HCT116 (cell line): Measurements from ENCODE around the gene E4F1. TPM values are rescaled to one million over a fixed set of nuclear protein-coding genes. Genes with fewer than 3 reads are reported as not detected.

Experiments
- ATAC-seq: fragments of 200-7000 bp; cut with Tn5 transposase; 2 replicates; pipeline ENCODE4 v1.9.1; 2020; ENCODE audit warnings: mild to moderate bottlenecking, moderate library complexity
- BruUV-seq: library from RNA; stranded (reverse); fragments of 400-500 nt; replicated peaks from 2 replicates; lab custom pipeline; 2021; lab: Mats Ljungman, UMichigan
- CTCF ChIA-PET: fragments of 300-600 bp; sonication (Branson Sonifier 250); formaldehyde crosslinking; loops from one replicate; lab custom pipeline; 2021; ENCODE audit warnings: antibody characterized with exemption; lab: Charles Lee
- POLR2A ChIA-PET: fragments of 300-600, 350-600 bp; sonication (Branson Sonifier 250); formaldehyde crosslinking; loops from one replicate; lab custom pipeline; 2021; ENCODE audit warnings: antibody characterized with exemption; lab: Charles Lee
- RAD21 ChIA-PET, 2 experiments: fragments of 300-600 bp; sonication (Branson Sonifier 250); formaldehyde crosslinking; loops; one replicate each; lab custom pipeline; 2023; ENCODE audit warnings: low total read pairs in 2 of 2; ENCODE audit not compliant: uncharacterized antibody in 2 of 2, unreplicated experiment in 2 of 2, low non-redundant PET in 1 of 2; lab: Charles Lee
- DNase-seq: peaks from one replicate; pipeline ENCODE4 v3.0.0-alpha.2; 2010; ENCODE audit warnings: low read depth, low spot score
- H2AFZ ChIP-seq: fragments of 200-600 bp; shearing (Covaris generic), sonication (generic); 2 replicates; pipeline ENCODE4 v1.6.1; 2017; ENCODE audit warnings: low read depth, mixed run types, mixed read lengths, antibody characterized with exemption, low read length; ENCODE audit not compliant: poor library complexity, severe bottlenecking
- H3K27ac ChIP-seq: 2 replicates; pipeline ENCODE4 v1.5.1; 2012; ENCODE audit warnings: low read depth, low read length
- H3K27me3 ChIP-seq: fragments of 200-600 bp; sonication (generic); 2 replicates; pipeline ENCODE4 v1.6.1; 2016; ENCODE audit warnings: mixed run types, low read length, mixed read lengths; ENCODE audit not compliant: insufficient read depth
- H3K36me3 ChIP-seq, 2 experiments: fragments of 200-500 bp in 1 of 2; fragments of 200-600 bp in 1 of 2; sonication (Bioruptor generic) in 1 of 2; sonication (generic) in 1 of 2; 2 replicates each; pipeline versions ENCODE4 v1.5.1 to v1.6.1; 2014 to 2016; ENCODE audit warnings: low read length in 2 of 2, inconsistent platforms in 1 of 2, mixed read lengths in 1 of 2, mixed run types in 1 of 2; ENCODE audit not compliant: insufficient read depth in 2 of 2, control insufficient read depth in 1 of 2
- H3K4me1 ChIP-seq, 2 experiments: fragments of 200-600 bp in 1 of 2; sonication (generic) in 1 of 2; 2 replicates each; pipeline versions ENCODE4 v1.5.1 to v1.6.1; 2012 to 2017; ENCODE audit warnings: low read length in 2 of 2, inconsistent platforms in 1 of 2, mild to moderate bottlenecking in 1 of 2, mixed read lengths in 1 of 2, mixed run types in 1 of 2, moderate library complexity in 1 of 2; ENCODE audit not compliant: insufficient read depth in 2 of 2, control insufficient read depth in 1 of 2
- H3K4me2 ChIP-seq: fragments of 200-600 bp; sonication (generic); 2 replicates; pipeline ENCODE4 v1.6.1; 2017; ENCODE audit warnings: mixed run types, low read length, mixed read lengths
- H3K4me3 ChIP-seq, 2 experiments: fragments of 200-600 bp in 1 of 2; sonication (generic) in 1 of 2; replicated peaks in 1 of 2; 2 replicates each; pipeline ENCODE4 v1.5.1; 2011 to 2016; ENCODE audit warnings: low read length in 2 of 2, control low read depth in 1 of 2, low read depth in 1 of 2, mild to moderate bottlenecking in 1 of 2, mixed read lengths in 1 of 2, mixed run types in 1 of 2
- H3K79me2 ChIP-seq: fragments of 200-600 bp; sonication (generic); 2 replicates; pipeline ENCODE4 v1.6.1; 2017; ENCODE audit warnings: mild to moderate bottlenecking, mixed run types, low read length, moderate library complexity, mixed read lengths; ENCODE audit not compliant: insufficient read depth
- H3K9ac ChIP-seq: fragments of 200-600 bp; sonication (generic); 2 replicates; pipeline ENCODE4 v1.6.1; 2016; ENCODE audit warnings: low read length, mixed read lengths
- H3K9me2 ChIP-seq: fragments of 200-600 bp; sonication (generic), shearing (Covaris generic); 2 replicates; pipeline ENCODE4 v1.6.1; 2017; ENCODE audit warnings: mixed run types, mild to moderate bottlenecking, moderate library complexity; ENCODE audit not compliant: insufficient read depth
- H3K9me3 ChIP-seq, 2 experiments: fragments of 200-500 bp in 1 of 2; fragments of 200-600 bp in 1 of 2; sonication (Bioruptor generic) in 1 of 2; sonication (generic) in 1 of 2; 2 replicates each; pipeline ENCODE4 v1.6.1; 2014 to 2017; ENCODE audit warnings: low read length in 2 of 2, mixed read lengths in 2 of 2, inconsistent platforms in 1 of 2, low read depth in 1 of 2, mild to moderate bottlenecking in 1 of 2, mixed run types in 1 of 2, moderate library complexity in 1 of 2; ENCODE audit not compliant: control insufficient read depth in 1 of 2, insufficient read depth in 1 of 2
- H4K20me1 ChIP-seq: fragments of 200-600 bp; sonication (generic), shearing (Covaris generic); 2 replicates; pipeline ENCODE4 v1.6.1; 2017; ENCODE audit warnings: mixed run types, mild to moderate bottlenecking, moderate library complexity; ENCODE audit not compliant: insufficient read depth
- CBX3 ChIP-seq: IDR thresholded peaks from 2 replicates; pipeline ENCODE4 v1.6.1; 2012; ENCODE audit warnings: low read depth
- CEBPB ChIP-seq: IDR thresholded peaks from 2 replicates; pipeline ENCODE4 v1.6.1; 2012; ENCODE audit warnings: low read depth
- EGR1 ChIP-seq: IDR thresholded peaks from 2 replicates; pipeline ENCODE4 v1.6.1; 2012; ENCODE audit warnings: low read depth
- EZH2phosphoT487 ChIP-seq: fragments of 200-600 bp; IDR thresholded peaks from 2 replicates; pipeline ENCODE4 v1.6.1; 2018; ENCODE audit warnings: antibody characterized with exemption, borderline replicate concordance
- JUND ChIP-seq: IDR thresholded peaks from 2 replicates; pipeline ENCODE4 v1.6.1; 2012
- MAX ChIP-seq: IDR thresholded peaks from 2 replicates; pipeline ENCODE4 v1.6.1; 2012
- POLR2A ChIP-seq: IDR thresholded peaks from 2 replicates; pipeline ENCODE4 v1.7.0; 2011; ENCODE audit warnings: borderline replicate concordance; ENCODE audit not compliant: insufficient read depth, insufficient read length; ENCODE audit errors: extremely low read depth
- RAD21 ChIP-seq: IDR thresholded peaks from 2 replicates; pipeline ENCODE4 v1.6.1; 2012; ENCODE audit warnings: low read depth, mild to moderate bottlenecking
- SP1 ChIP-seq: IDR thresholded peaks from 2 replicates; pipeline ENCODE4 v1.6.1; 2012; ENCODE audit warnings: low read depth
- TCF7L2 ChIP-seq: IDR thresholded peaks from 2 replicates; pipeline ENCODE4 v1.7.0; 2011; ENCODE audit warnings: borderline replicate concordance, inconsistent platforms; ENCODE audit not compliant: insufficient read depth, insufficient read length; ENCODE audit errors: extremely low read depth
- ZFX ChIP-seq: fragments of 450-650 bp; IDR thresholded peaks from 2 replicates; pipeline ENCODE4 v1.6.1; 2017
- ZNF274 ChIP-seq: fragments of 200-500 bp; sonication (Bioruptor generic); IDR thresholded peaks from 2 replicates; pipeline ENCODE4 v1.6.1; 2014; ENCODE audit warnings: mild to moderate bottlenecking, low read depth, low read length, inconsistent platforms
- intact Hi-C: fragments of 100-400 bp; cut with micrococcal nuclease; formaldehyde crosslinking; loops from 2 replicates; pipeline ENCODE4 v1.10.0; 2022
- total RNA-seq: library from RNA; stranded (reverse); gene quantifications from one replicate; pipeline ENCODE4 v1.2.1, GENCODE V29; 2021; ENCODE audit not compliant: unreplicated experiment
- TF ChIP-seq, protein P1 (sequence below): IDR thresholded peaks from 2 replicates; pipeline ENCODE4 v1.6.1; 2012
- TF ChIP-seq, protein P2 (sequence below), 3 experiments: fragments of 200-600 bp in 1 of 3; sonication (generic) in 1 of 3; IDR thresholded peaks in 2 of 3; conservative IDR thresholded peaks in 1 of 3; 2 replicates each; pipeline ENCODE4 v1.5.1; 2012 to 2017; ENCODE audit warnings: low read depth in 2 of 3, low read length in 2 of 3, antibody characterized with exemption in 1 of 3, borderline replicate concordance in 1 of 3, control low read depth in 1 of 3, mild to moderate bottlenecking in 1 of 3, mixed read lengths in 1 of 3, mixed run types in 1 of 3, moderate library complexity in 1 of 3; ENCODE audit not compliant: insufficient read depth in 1 of 3
- TF ChIP-seq, protein P3 (sequence below): IDR thresholded peaks from 2 replicates; pipeline ENCODE4 v1.6.1; 2012; ENCODE audit warnings: low read depth

The E4F1 gene
- total RNA-seq, 1 experiment from 2014 or later: 40.7 TPM

- intact Hi-C loops: no loop called here
- CTCF ChIA-PET: no interaction called here
- DNase-seq (no peak), ATAC-seq (no peak)
- TF ChIP-seq SP1 (no peak), JUND (no peak), EGR1 (no peak), POLR2A (no peak), ZFX (no peak), RAD21 (no peak), MAX (no peak), CEBPB (no peak), CBX3 (no peak)
- TF ChIP-seq, protein P1, sequence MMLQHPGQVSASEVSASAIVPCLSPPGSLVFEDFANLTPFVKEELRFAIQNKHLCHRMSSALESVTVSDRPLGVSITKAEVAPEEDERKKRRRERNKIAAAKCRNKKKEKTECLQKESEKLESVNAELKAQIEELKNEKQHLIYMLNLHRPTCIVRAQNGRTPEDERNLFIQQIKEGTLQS: no peak
- no peak overlapping the region for H3K4me2 ChIP-seq
- no peaks in the 10 kb centered on the region for H3K9me3 ChIP-seq
- no peaks in the 10 kb centered on the region for H3K36me3 ChIP-seq
- H3K4me1 ChIP-seq: no peaks in the 10 kb centered on the region
- H3K4me3 ChIP-seq: no peak overlapping the region
- no peaks in the 10 kb centered on the region for H4K20me1 ChIP-seq
- H3K27me3 ChIP-seq: no peaks in the 10 kb centered on the region
- RAD21 ChIA-PET: no interaction called here
- H3K9ac ChIP-seq: no peak overlapping the region
- POLR2A ChIA-PET: no interaction called here
- no peak overlapping the region for H2AFZ ChIP-seq
- H3K79me2 ChIP-seq: no peaks in the 10 kb centered on the region
- no peaks in the 10 kb centered on the region for H3K9me2 ChIP-seq
- H3K27ac ChIP-seq: no peak overlapping the region
- no TSS peak for BruUV-seq
Measured at GRCh38 chr16:2280981-2281542, 57.7 kb downstream of the E4F1 start.

GRCh38 chr16:2282262-2282661 lies 58.9 kb downstream of the E4F1 start:
- no peak overlapping the region for H3K27ac ChIP-seq
- no peaks in the 10 kb centered on the region for H3K9me3 ChIP-seq
- no peaks in the 10 kb centered on the region for H3K4me1 ChIP-seq
- intact Hi-C loops: no loop called here
- DNase-seq: no peak
- H3K4me3 ChIP-seq: no peak overlapping the region
- H3K4me2 ChIP-seq: no peak overlapping the region
- RAD21 ChIA-PET: no interaction called here
- no peaks in the 10 kb centered on the region for H3K9me2 ChIP-seq
- H3K79me2 ChIP-seq: no peaks in the 10 kb centered on the region
- CTCF ChIA-PET: no interaction called here
- BruUV-seq: no TSS peak
- H3K36me3 ChIP-seq: no peaks in the 10 kb centered on the region
- H3K27me3 ChIP-seq: no peaks in the 10 kb centered on the region
- no peak overlapping the region for H2AFZ ChIP-seq
- H3K9ac ChIP-seq: no peak overlapping the region
- no peak for ATAC-seq
- POLR2A ChIA-PET: no interaction called here
- H4K20me1 ChIP-seq: no peaks in the 10 kb centered on the region
- TF ChIP-seq, protein P2, sequence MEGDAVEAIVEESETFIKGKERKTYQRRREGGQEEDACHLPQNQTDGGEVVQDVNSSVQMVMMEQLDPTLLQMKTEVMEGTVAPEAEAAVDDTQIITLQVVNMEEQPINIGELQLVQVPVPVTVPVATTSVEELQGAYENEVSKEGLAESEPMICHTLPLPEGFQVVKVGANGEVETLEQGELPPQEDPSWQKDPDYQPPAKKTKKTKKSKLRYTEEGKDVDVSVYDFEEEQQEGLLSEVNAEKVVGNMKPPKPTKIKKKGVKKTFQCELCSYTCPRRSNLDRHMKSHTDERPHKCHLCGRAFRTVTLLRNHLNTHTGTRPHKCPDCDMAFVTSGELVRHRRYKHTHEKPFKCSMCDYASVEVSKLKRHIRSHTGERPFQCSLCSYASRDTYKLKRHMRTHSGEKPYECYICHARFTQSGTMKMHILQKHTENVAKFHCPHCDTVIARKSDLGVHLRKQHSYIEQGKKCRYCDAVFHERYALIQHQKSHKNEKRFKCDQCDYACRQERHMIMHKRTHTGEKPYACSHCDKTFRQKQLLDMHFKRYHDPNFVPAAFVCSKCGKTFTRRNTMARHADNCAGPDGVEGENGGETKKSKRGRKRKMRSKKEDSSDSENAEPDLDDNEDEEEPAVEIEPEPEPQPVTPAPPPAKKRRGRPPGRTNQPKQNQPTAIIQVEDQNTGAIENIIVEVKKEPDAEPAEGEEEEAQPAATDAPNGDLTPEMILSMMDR (IDR thresholded peaks at IDR 0.05 in 2 of 3, conservative IDR thresholded peaks at IDR 0.05 in 1 of 3; ENCODE audit: borderline replicate concordance in 1 of 3, insufficient read depth in 1 of 3, low read depth in 2 of 3, low read length in 2 of 3): no peak
- no peak for TF ChIP-seq TCF7L2
- TF ChIP-seq, protein P3, sequence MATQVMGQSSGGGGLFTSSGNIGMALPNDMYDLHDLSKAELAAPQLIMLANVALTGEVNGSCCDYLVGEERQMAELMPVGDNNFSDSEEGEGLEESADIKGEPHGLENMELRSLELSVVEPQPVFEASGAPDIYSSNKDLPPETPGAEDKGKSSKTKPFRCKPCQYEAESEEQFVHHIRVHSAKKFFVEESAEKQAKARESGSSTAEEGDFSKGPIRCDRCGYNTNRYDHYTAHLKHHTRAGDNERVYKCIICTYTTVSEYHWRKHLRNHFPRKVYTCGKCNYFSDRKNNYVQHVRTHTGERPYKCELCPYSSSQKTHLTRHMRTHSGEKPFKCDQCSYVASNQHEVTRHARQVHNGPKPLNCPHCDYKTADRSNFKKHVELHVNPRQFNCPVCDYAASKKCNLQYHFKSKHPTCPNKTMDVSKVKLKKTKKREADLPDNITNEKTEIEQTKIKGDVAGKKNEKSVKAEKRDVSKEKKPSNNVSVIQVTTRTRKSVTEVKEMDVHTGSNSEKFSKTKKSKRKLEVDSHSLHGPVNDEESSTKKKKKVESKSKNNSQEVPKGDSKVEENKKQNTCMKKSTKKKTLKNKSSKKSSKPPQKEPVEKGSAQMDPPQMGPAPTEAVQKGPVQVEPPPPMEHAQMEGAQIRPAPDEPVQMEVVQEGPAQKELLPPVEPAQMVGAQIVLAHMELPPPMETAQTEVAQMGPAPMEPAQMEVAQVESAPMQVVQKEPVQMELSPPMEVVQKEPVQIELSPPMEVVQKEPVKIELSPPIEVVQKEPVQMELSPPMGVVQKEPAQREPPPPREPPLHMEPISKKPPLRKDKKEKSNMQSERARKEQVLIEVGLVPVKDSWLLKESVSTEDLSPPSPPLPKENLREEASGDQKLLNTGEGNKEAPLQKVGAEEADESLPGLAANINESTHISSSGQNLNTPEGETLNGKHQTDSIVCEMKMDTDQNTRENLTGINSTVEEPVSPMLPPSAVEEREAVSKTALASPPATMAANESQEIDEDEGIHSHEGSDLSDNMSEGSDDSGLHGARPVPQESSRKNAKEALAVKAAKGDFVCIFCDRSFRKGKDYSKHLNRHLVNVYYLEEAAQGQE: no peak
- no peak for TF ChIP-seq SP1
- no peak for TF ChIP-seq EZH2phosphoT487
- TF ChIP-seq ZNF274: no peak
- TF ChIP-seq JUND: no peak
- TF ChIP-seq ZFX: no peak
- TF ChIP-seq, protein P1: no peak
- TF ChIP-seq CBX3: no peak
